CD14-positive monocyte (primary cell): ENCODE measurements around the gene PRDM10. TPM values are rescaled to one million over a fixed set of nuclear protein-coding genes. Genes with fewer than 3 reads are reported as not detected.

Experiments used
- DNase-seq, 3 donors: peaks; one replicate each; pipeline ENCODE4 v3.0.0-alpha.2; 2011 to 2022
- H2AFZ ChIP-seq: 2 replicates; pipeline ENCODE4 v1.6.0; 2012; ENCODE audit warnings: mild to moderate bottlenecking, low read depth, low read length, inconsistent platforms; ENCODE audit not compliant: insufficient read depth, poor library complexity, severe bottlenecking
- H3K27ac ChIP-seq, 2 donors: 1 replicate in 1 of 2; 2 replicates in 1 of 2; pipeline ENCODE4 v1.5.1; 2012 to 2013; ENCODE audit warnings: low read length in 2 of 2, control low read depth in 1 of 2, inconsistent platforms in 1 of 2, low read depth in 1 of 2, mild to moderate bottlenecking in 1 of 2
- H3K27me3 ChIP-seq, 2 donors: one replicate each; pipeline versions ENCODE4 v1.6.0 to v1.6.1; 2011 to 2013; ENCODE audit warnings: low read length in 2 of 2; ENCODE audit not compliant: control insufficient read depth in 2 of 2, insufficient read depth in 2 of 2
- H3K36me3 ChIP-seq, 2 donors: replicated peaks in 1 of 2; 1 replicate in 1 of 2; 2 replicates in 1 of 2; pipeline versions ENCODE4 v1.5.1 to v1.6.1; 2012 to 2013; ENCODE audit warnings: low read length in 2 of 2, control low read depth in 1 of 2, inconsistent platforms in 1 of 2, mild to moderate bottlenecking in 1 of 2; ENCODE audit not compliant: insufficient read depth in 2 of 2, control insufficient read depth in 1 of 2
- H3K4me1 ChIP-seq, 2 donors: 1 replicate in 1 of 2; 2 replicates in 1 of 2; pipeline versions ENCODE4 v1.5.1 to v1.6.1; 2012 to 2013; ENCODE audit warnings: low read length in 2 of 2, control low read depth in 1 of 2, inconsistent platforms in 1 of 2, mild to moderate bottlenecking in 1 of 2, moderate library complexity in 1 of 2; ENCODE audit not compliant: insufficient read depth in 2 of 2, control insufficient read depth in 1 of 2
- H3K4me2 ChIP-seq: replicated peaks from 2 replicates; pipeline ENCODE3; 2012; ENCODE audit warnings: low read length, moderate library complexity, mild to moderate bottlenecking; ENCODE audit not compliant: poor library complexity, severe bottlenecking; ENCODE audit errors: extremely low read depth
- H3K4me3 ChIP-seq, 3 experiments: fragments of 200-600 bp in 1 of 3; sonication (generic) in 1 of 3; replicated peaks in 1 of 3; 1 replicate in 2 of 3; 2 replicates in 1 of 3; pipeline ENCODE4 v1.5.1; 2011 to 2013; ENCODE audit warnings: low read length in 3 of 3, mild to moderate bottlenecking in 3 of 3, control low read depth in 2 of 3, low read depth in 2 of 3, inconsistent platforms in 1 of 3, moderate library complexity in 1 of 3
- H3K79me2 ChIP-seq: 2 replicates; pipeline ENCODE4 v1.6.0; 2012; ENCODE audit warnings: mild to moderate bottlenecking, control low read depth, inconsistent platforms, low read length, moderate library complexity; ENCODE audit not compliant: insufficient read depth
- H3K9ac ChIP-seq: 2 replicates; pipeline ENCODE4 v1.6.0; 2017; ENCODE audit warnings: low read length, mild to moderate bottlenecking; ENCODE audit not compliant: insufficient read depth, poor library complexity, severe bottlenecking
- H3K9me3 ChIP-seq, 2 donors: replicated peaks in 1 of 2; 1 replicate in 1 of 2; 2 replicates in 1 of 2; pipeline versions ENCODE4 v1.5.1 to v1.6.1; 2012 to 2013; ENCODE audit warnings: low read length in 2 of 2, control low read depth in 1 of 2; ENCODE audit not compliant: control insufficient read depth in 1 of 2, insufficient read depth in 1 of 2
- H4K20me1 ChIP-seq: 2 replicates; pipeline ENCODE4 v1.6.0; 2012; ENCODE audit warnings: mild to moderate bottlenecking, low read length, control low read depth, moderate library complexity; ENCODE audit not compliant: insufficient read depth
- H3K27ac Mint-ChIP-seq, 7 donors: one replicate each; pipeline ENCODE4 v1.8.0; 2020; ENCODE audit warnings: mild to moderate bottlenecking in 7 of 7, mixed read lengths in 7 of 7, moderate library complexity in 6 of 7, inconsistent platforms in 2 of 7
- H3K27me3 Mint-ChIP-seq, 3 donors: one replicate each; pipeline ENCODE4 v1.8.0; 2021 to 2022; ENCODE audit warnings: low read depth in 3 of 3, mild to moderate bottlenecking in 3 of 3, mixed read lengths in 3 of 3, moderate library complexity in 3 of 3, inconsistent platforms in 1 of 3
- H3K36me3 Mint-ChIP-seq, 2 donors: one replicate each; pipeline ENCODE4 v1.8.0; 2020; ENCODE audit warnings: mixed read lengths in 2 of 2, inconsistent platforms in 1 of 2, mild to moderate bottlenecking in 1 of 2
- H3K4me1 Mint-ChIP-seq: one replicate; pipeline ENCODE4 v1.8.0; 2020; ENCODE audit warnings: mild to moderate bottlenecking, mixed read lengths
- H3K4me3 Mint-ChIP-seq, 2 donors: one replicate each; pipeline ENCODE4 v1.8.0; 2020; ENCODE audit warnings: mild to moderate bottlenecking in 2 of 2, mixed read lengths in 2 of 2, moderate library complexity in 1 of 2
- H3K9me3 Mint-ChIP-seq, 7 donors: one replicate each; pipeline ENCODE4 v1.8.0; 2020 to 2022; ENCODE audit warnings: mixed read lengths in 7 of 7, mild to moderate bottlenecking in 6 of 7, moderate library complexity in 6 of 7, inconsistent platforms in 2 of 7
- WGBS: methylation state at CpG from one replicate; pipeline ENCODE4 v1.1.5; 2013; ENCODE audit warnings: missing lambda C conversion rate; ENCODE audit not compliant: insufficient coverage; 5-methylcytosine and 5-hydroxymethylcytosine counted together
- intact Hi-C, 2 donors: fragments of 100-400 bp; cut with micrococcal nuclease; formaldehyde crosslinking; loops; one replicate each; pipeline versions ENCODE4 v1.15.0 to v1.15.1; 2023
- polyA plus RNA-seq, 3 donors: library from polyadenylated mRNA; depleted of rRNA in 1 of 3; unstranded in 2 of 3; stranded (reverse) in 1 of 3; fragments of 300-500 nt in 2 of 3; fragments of >200 nt in 1 of 3; fragmentation: Illumina TruSeq in 2 of 3; gene quantifications; 1 replicate in 2 of 3; 2 replicates in 1 of 3; pipeline ENCODE4 v1.2.3, GENCODE V29; 2012 to 2021
- TF ChIP-seq, protein P1 (sequence below): fragments of 200-600 bp; IDR thresholded peaks from one replicate; pipeline ENCODE4 v1.8.0; 2022; ENCODE audit warnings: antibody characterized with exemption, mild to moderate bottlenecking

PRDM10 gene
- polyA plus RNA-seq, 3 donors, result 0.64 to 5.6 (median 1.1) TPM

DNA sequence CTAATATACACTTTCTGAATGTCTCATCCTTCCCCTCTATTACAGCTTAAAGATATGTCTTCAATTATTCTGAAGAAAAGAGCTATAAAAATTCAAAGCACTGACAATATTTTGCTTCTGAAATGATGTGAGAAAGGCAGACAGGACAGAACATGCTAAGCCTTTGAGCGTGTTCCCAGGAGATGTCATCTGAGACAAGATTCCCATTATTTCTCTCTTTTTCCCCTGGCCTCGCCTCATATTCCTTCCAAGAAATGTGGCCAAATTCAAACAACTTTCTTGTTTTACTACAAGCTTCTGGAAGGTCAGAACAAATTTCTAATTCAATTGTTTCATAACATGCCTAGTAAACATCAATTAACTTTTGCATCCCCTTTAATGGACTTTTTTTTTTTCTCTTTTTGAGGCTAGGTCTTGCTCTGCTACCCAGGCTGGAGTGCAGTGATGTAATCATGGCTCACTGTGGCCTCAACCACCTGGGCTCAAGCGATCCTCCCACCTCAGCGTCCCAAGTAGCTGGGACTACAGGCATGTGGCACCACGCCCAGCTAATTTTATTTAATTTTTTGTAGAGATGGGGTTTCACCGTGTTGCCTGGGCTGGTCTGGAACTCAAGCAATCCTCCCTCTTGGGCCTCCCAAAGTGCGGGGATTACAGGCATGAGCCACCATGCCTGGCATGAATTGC is 70.1 kb downstream of the PRDM10 start:
- peaks cover 32 to 39% of the 10 kb centered on the region in 2 donors for H3K4me1 ChIP-seq
- no peak overlapping the region for H2AFZ ChIP-seq
- H4K20me1 ChIP-seq, result no peaks in the 10 kb centered on the region
- no peak overlapping the region for H3K27ac Mint-ChIP-seq
- H3K9me3 Mint-ChIP-seq, result no peaks in the 10 kb centered on the region
- intact Hi-C loops, result loop anchor here in 1 of 2 donors (5.0 kb wide), 1 partner anchor 35 kb away; no protein-coding TSS in a partner anchor
- TF ChIP-seq, protein P1, sequence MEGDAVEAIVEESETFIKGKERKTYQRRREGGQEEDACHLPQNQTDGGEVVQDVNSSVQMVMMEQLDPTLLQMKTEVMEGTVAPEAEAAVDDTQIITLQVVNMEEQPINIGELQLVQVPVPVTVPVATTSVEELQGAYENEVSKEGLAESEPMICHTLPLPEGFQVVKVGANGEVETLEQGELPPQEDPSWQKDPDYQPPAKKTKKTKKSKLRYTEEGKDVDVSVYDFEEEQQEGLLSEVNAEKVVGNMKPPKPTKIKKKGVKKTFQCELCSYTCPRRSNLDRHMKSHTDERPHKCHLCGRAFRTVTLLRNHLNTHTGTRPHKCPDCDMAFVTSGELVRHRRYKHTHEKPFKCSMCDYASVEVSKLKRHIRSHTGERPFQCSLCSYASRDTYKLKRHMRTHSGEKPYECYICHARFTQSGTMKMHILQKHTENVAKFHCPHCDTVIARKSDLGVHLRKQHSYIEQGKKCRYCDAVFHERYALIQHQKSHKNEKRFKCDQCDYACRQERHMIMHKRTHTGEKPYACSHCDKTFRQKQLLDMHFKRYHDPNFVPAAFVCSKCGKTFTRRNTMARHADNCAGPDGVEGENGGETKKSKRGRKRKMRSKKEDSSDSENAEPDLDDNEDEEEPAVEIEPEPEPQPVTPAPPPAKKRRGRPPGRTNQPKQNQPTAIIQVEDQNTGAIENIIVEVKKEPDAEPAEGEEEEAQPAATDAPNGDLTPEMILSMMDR, result no peak
- H3K36me3 ChIP-seq, result peaks cover 6 to 21% of the 10 kb centered on the region in 2 donors
- no peak overlapping the region for H3K4me3 ChIP-seq
- DNase-seq, result no peak
- 97% methylated on average over 3 of the region's 7 CpGs for WGBS
- peaks cover 37 to 39% of the 10 kb centered on the region in 2 donors for H3K36me3 Mint-ChIP-seq
- no peak overlapping the region for H3K4me3 Mint-ChIP-seq
- peaks cover 3% of the 10 kb centered on the region for H3K79me2 ChIP-seq
- peaks cover 38% of the 10 kb centered on the region for H3K4me1 Mint-ChIP-seq
- H3K9ac ChIP-seq, result no peak overlapping the region
- no peaks in the 10 kb centered on the region for H3K9me3 ChIP-seq
- no peaks in the 10 kb centered on the region for H3K27me3 Mint-ChIP-seq
- no peak overlapping the region for H3K4me2 ChIP-seq
- H3K27ac ChIP-seq, result no peak overlapping the region
- no peaks in the 10 kb centered on the region for H3K27me3 ChIP-seq

DNA sequence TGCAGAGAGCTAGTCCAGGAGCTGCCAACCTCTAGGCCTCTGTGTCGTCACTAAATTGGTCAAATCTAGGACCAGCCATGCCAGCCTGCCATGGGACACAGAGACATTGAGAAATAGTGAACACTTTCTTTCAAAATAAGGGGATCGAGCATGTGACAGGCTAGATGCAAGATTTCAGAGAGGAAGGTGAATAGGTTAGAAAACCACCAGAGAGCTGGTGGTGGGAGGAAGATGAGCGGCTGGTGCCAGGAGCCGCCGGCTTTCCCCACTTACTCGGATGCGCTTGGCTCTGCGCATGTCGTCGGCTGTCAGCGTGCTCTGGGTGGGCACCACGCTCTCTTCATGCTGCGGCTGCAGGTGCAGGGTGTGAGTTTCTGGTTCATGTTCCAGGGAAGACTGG is 71.9 kb downstream of the PRDM10 start:
- Mint-ChIP-seq H3K27ac (peak overlapping the region; percentile 90 to 95 (median 93)), H3K4me1 (peaks cover 45% of the 10 kb centered on the region)
- H3K36me3 ChIP-seq, result peaks cover 3 to 16% of the 10 kb centered on the region in 2 donors

More for the DNA sequence above, 71.9 kb downstream of the PRDM10 start:
- no peaks in the 10 kb centered on the region for H4K20me1 ChIP-seq
- no peaks in the 10 kb centered on the region for H3K27me3 Mint-ChIP-seq
- peak; percentile 74 to 90 (median 82) for DNase-seq
- peak overlapping the region; percentile 6 for H3K9ac ChIP-seq
- peak overlapping the region; percentile 57 for H2AFZ ChIP-seq
- WGBS, result 4% methylated on average over 11 of the region's 13 CpGs
- peak overlapping the region; percentile 0 to 61 (median 23) for H3K4me3 ChIP-seq
- H3K4me3 Mint-ChIP-seq, result peak overlapping the region; percentile 68 to 83
- TF ChIP-seq, protein P1, result no peak
- peaks cover 3% of the 10 kb centered on the region for H3K79me2 ChIP-seq
- H3K9me3 ChIP-seq, result no peaks in the 10 kb centered on the region
- H3K4me2 ChIP-seq, result peak overlapping the region; percentile 69
- peaks cover 35 to 46% of the 10 kb centered on the region in 2 donors for H3K4me1 ChIP-seq
- intact Hi-C loops, result loop anchor here in 1 of 2 donors (2.0 to 5.0 kb wide), 3 partner anchors 20 to 72 kb away; partner anchors contain the start of gene PRDM10
- no peaks in the 10 kb centered on the region for H3K27me3 ChIP-seq
- H3K9me3 Mint-ChIP-seq, result no peaks in the 10 kb centered on the region
- peaks cover 29 to 36% of the 10 kb centered on the region in 2 donors for H3K36me3 Mint-ChIP-seq
- peak overlapping the region; percentile 86 to 91 for H3K27ac ChIP-seq
